ENCODE data around the gene TAOK3.

TAOK3 gene

GRCh38 chr12:118332511-118332910 lies 40.2 kb downstream of the TAOK3 start:
- TF ChIP-seq CTCF (IDR thresholded peaks at IDR 0.05; ENCODE audit: low read depth, low read length, missing control alignments), result no peak

GRCh38 chr12:118330421-118331018 lies 42.2 kb downstream of the TAOK3 start:
- peak; percentile 37 for DNase-seq (ENCODE audit: extremely low read depth, low read depth)
- no peak overlapping the region for H3K4me3 ChIP-seq (replicated peaks; ENCODE audit: low read depth, low read length)
- no peak for TF ChIP-seq CTCF (IDR thresholded peaks at IDR 0.05; ENCODE audit: low read depth, low read length, missing control alignments)

More at GRCh38 chr12:118332511-118332910, 40.2 kb downstream of the TAOK3 start:
- DNase-seq (ENCODE audit: extremely low read depth, low read depth), result no peak
- no peak overlapping the region for H3K4me3 ChIP-seq (replicated peaks; ENCODE audit: low read depth, low read length)

GRCh38 chr12:118328486-118329330 lies 44.0 kb downstream of the TAOK3 start:
- no peak overlapping the region for H3K4me3 ChIP-seq (replicated peaks; ENCODE audit: low read depth, low read length)
- no peak for DNase-seq (ENCODE audit: extremely low read depth, low read depth)
- TF ChIP-seq CTCF (IDR thresholded peaks at IDR 0.05; ENCODE audit: low read depth, low read length, missing control alignments), result no peak

GRCh38 chr12:118327391-118327790 lies 45.3 kb downstream of the TAOK3 start:
- no peak overlapping the region for H3K4me3 ChIP-seq (replicated peaks; ENCODE audit: low read depth, low read length)
- no peak for DNase-seq (ENCODE audit: extremely low read depth, low read depth)
- TF ChIP-seq CTCF (IDR thresholded peaks at IDR 0.05; ENCODE audit: low read depth, low read length, missing control alignments), result no peak

GRCh38 chr12:118326991-118327390 lies 45.7 kb downstream of the TAOK3 start:
- DNase-seq (ENCODE audit: extremely low read depth, low read depth), result no peak
- no peak for TF ChIP-seq CTCF (IDR thresholded peaks at IDR 0.05; ENCODE audit: low read depth, low read length, missing control alignments)
- no peak overlapping the region for H3K4me3 ChIP-seq (replicated peaks; ENCODE audit: low read depth, low read length)

GRCh38 chr12:118325081-118325480 lies 47.6 kb downstream of the TAOK3 start:
- no peak overlapping the region for H3K4me3 ChIP-seq (replicated peaks; ENCODE audit: low read depth, low read length)
- no peak for TF ChIP-seq CTCF (IDR thresholded peaks at IDR 0.05; ENCODE audit: low read depth, low read length, missing control alignments)
- no peak for DNase-seq (ENCODE audit: extremely low read depth, low read depth)

Measured in HFF-Myc (cell line).